Measurements from ENCODE around the gene TMEM98. TPM values are rescaled to one million over a fixed set of nuclear protein-coding genes. Genes with fewer than 3 reads are reported as not detected.

Gene TMEM98
- total and polyA plus RNA-seq, 9 of the 15 experiments (the other 6 are each of a cell fraction or from before 2014, with no cell fraction given), result 33.5 to 164 (median 84.7) TPM

GRCh38 chr17:32956240-32956970, 28.5 kb downstream of the TMEM98 start (continued):
- TF ChIP-seq CREB3L1 (IDR thresholded peaks at IDR 0.05; ENCODE audit: borderline replicate concordance, low read depth), result no peak
- no peak for TF ChIP-seq ZNF57 (CRISPR knock-in tag; IDR thresholded peaks at IDR 0.05)
- TF ChIP-seq TCF7L2 (IDR thresholded peaks at IDR 0.05; ENCODE audit: low read depth, low read length), result no peak
- no peak for TF ChIP-seq CAMTA2 (CRISPR knock-in tag; conservative IDR thresholded peaks at IDR 0.05)
- no peak for TF ChIP-seq HES1 (IDR thresholded peaks at IDR 0.05; ENCODE audit: low read depth)
- TF ChIP-seq LEF1 (IDR thresholded peaks at IDR 0.05), result 0 out of 2 replicates have a peak, but pooled peaks have one; percentile 14
- no peak for TF ChIP-seq PBX2 (CRISPR knock-in tag; IDR thresholded peaks at IDR 0.05; ENCODE audit: low read depth)
- TF ChIP-seq PBX2 (tag; conservative IDR thresholded peaks at IDR 0.05; ENCODE audit: low read depth), result peak; percentile 77
- TF ChIP-seq EGR1 (conservative IDR thresholded peaks at IDR 0.05), result 0 out of 2 replicates have a peak, but pooled peaks have one; percentile 35
- 0 out of 2 replicates have a peak, but pooled peaks have one; percentile 10 for TF ChIP-seq EP300 (IDR thresholded peaks at IDR 0.05; ENCODE audit: low read length)
- TF ChIP-seq CBFA2T2 (conservative IDR thresholded peaks at IDR 0.05), result peak; percentile 56
- no peak for TF ChIP-seq ZNF717 (CRISPR knock-in tag; IDR thresholded peaks at IDR 0.05)
- TF ChIP-seq NFATC3 (IDR thresholded peaks at IDR 0.05), result no peak
- TF ChIP-seq MTF1 (CRISPR knock-in tag; IDR thresholded peaks at IDR 0.05; ENCODE audit: borderline replicate concordance), result no peak
- TF ChIP-seq ZNF165 (CRISPR knock-in tag; IDR thresholded peaks at IDR 0.05; ENCODE audit: borderline replicate concordance), result no peak
- TF ChIP-seq DDX20 (tag; IDR thresholded peaks at IDR 0.05; ENCODE audit: low read depth), result no peak
- TF ChIP-seq NCOR1 (IDR thresholded peaks at IDR 0.05), result 0 out of 2 replicates have a peak, but pooled peaks have one; percentile 30
- TF ChIP-seq ZNF274 (IDR thresholded peaks at IDR 0.05; ENCODE audit: borderline replicate concordance, low read depth, low read length), result no peak
- TF ChIP-seq SMARCA4 (IDR thresholded peaks at IDR 0.05), result peak; percentile 72; the same call in 1 of the 2 replicates
- peak; percentile 56; the same call in 1 of the 2 replicates for TF ChIP-seq TAL1 (IDR thresholded peaks at IDR 0.05)
- no peak for TF ChIP-seq TFAM (CRISPR knock-in tag; conservative IDR thresholded peaks at IDR 0.05)
- 0 out of 2 replicates have a peak, but pooled peaks have one; percentile 53 for TF ChIP-seq GATAD2A (IDR thresholded peaks at IDR 0.05)
- no peak for TF ChIP-seq DEAF1 (CRISPR knock-in tag; IDR thresholded peaks at IDR 0.05)

Data from K562 (cell line).